ENCODE results near the gene LMO7.

Gene LMO7

DNA sequence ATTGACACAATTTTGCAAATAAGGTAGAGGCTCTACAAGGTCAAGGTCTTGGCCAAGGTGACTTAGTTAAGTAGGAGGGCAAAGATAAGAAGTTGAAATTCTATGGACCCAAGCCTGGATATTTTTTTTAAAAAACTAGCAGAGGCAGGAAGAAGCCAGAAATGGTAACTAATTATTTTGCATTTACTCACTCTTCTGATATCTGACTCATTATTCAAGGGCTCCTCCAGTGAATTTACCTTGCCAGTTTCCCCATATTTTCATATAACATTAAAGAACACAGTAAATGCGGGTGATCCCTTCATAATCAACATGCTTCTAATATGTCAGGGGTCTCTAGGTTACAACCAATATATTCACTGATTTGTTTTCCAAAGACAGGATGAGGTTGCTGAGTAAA, 246.1 kb downstream of the LMO7 start:
- no peak for DNase-seq (ENCODE audit: low read depth in 2 of 2)

- no peak for DNase-seq (ENCODE audit: low read depth in 2 of 2)
These were observed 253.3 kb downstream of the LMO7 start for GRCh38 chr13:75889427-75889826.

- DNase-seq (ENCODE audit: low read depth in 2 of 2): no peak
These were observed 259.0 kb downstream of the LMO7 start for GRCh38 chr13:75895168-75895567.

DNA sequence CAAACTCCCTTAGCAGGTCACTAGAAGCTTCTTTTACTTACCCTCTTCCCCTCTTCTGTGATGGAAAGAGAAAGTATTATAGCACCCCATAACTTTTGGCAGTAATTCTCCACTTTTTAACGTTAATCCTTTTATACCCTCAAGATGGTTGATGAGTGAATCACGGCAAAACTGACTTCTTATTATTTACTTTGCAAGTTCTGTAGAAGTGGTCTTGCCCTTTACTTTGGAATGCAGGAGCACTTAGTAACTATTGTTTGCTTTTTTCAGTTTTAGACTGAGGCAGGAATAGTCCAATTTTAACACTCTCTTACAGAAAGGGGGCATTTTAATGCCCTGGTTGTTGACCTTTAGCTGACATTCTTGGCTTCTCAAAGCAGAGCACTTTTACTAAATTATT, 260.1 kb downstream of the LMO7 start:
- no peak for DNase-seq (ENCODE audit: low read depth in 2 of 2)

- DNase-seq (ENCODE audit: low read depth in 2 of 2): no peak
These were observed 261.3 kb downstream of the LMO7 start for GRCh38 chr13:75897386-75897785.

DNA sequence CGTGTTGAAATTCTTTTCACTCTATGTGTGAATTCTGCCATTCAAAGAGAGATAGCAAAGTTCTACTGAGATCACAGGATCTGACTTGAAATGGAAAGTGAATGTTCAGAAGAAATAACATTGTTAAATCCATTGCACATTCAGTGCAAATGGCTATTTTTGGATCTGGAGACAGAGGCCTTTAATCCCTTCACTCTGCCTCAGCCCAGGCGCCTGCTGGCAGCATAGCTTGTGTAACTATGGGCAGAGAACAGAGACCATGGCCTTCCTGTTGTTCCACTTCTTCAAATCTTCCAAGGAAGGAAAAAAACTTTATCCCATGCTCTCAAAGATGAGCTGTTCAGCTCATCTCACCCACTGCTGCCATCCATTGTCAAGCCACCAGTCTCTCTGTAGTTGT, 265.4 kb downstream of the LMO7 start:
- DNase-seq (ENCODE audit: low read depth in 2 of 2): no peak

GRCh38 chr13:75902166-75903104, 266.3 kb downstream of the LMO7 start:
- no peak for DNase-seq (ENCODE audit: low read depth in 2 of 2)

DNA sequence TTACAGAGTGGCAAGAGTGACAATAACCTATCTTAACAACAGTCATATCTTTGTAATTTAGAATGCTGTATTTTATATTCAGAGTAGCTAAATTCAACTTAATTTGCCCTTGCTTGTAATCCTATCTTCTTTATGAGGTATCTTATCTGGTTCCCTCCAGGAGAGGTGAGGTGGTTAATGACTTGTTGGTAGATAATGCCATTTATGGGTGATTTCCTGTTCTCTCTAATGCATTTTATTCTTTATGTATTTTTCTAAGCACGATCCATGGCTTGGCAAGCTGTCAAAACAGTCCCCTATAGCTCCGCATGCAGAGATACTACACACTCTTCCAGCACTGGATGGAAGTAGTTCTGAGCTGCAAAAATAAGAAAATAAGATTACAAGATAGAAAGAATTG, 267.9 kb downstream of the LMO7 start:
- DNase-seq (ENCODE audit: low read depth in 2 of 2): no peak

GRCh38 chr13:75906315-75906714, 270.2 kb downstream of the LMO7 start:
- no peak for DNase-seq (ENCODE audit: low read depth in 2 of 2)

GRCh38 chr13:75907044-75907443, 270.9 kb downstream of the LMO7 start:
- no peak for DNase-seq (ENCODE audit: low read depth in 2 of 2)

GRCh38 chr13:75908141-75908540, 272.0 kb downstream of the LMO7 start:
- no peak for DNase-seq (ENCODE audit: low read depth in 2 of 2)
